ENCODE results near the gene FOXL1. TPM values are rescaled to one million over a fixed set of nuclear protein-coding genes. Genes with fewer than 3 reads are reported as not detected.
A peak's percentile ranks its signal among the peaks of the same experiment; 100 is the strongest.

The FOXL1 gene
- total and polyA plus RNA-seq, 10 donors: 0.03 to 0.29 (median 0.07) TPM; not detected in 7

GRCh38 chr16:86559802-86560305, 18.5 kb upstream of the FOXL1 start:
- H3K4me3 ChIP-seq: no peak overlapping the region
- DNase-seq: no peak
- peaks cover 3 to 70% (median 16%) of the 10 kb centered on the region in 7 donors for H3K27me3 ChIP-seq (replicated peaks in 1 of 7)
- peaks cover 0 to 25% (median 19%) of the 10 kb centered on the region in 6 donors for H3K4me1 ChIP-seq
- no peak for TF ChIP-seq POLR2A (IDR thresholded peaks at IDR 0.05)
- no peak for TF ChIP-seq CTCF (IDR thresholded peaks at IDR 0.05 in 8 of 11, conservative IDR thresholded peaks at IDR 0.05 in 3 of 11)
- TF ChIP-seq POLR2AphosphoS5 (IDR thresholded peaks at IDR 0.05): no peak
- intact Hi-C loops (cut with DNase I; ENCODE audit: low total_unique reads): loop anchor here (5.0 to 10.0 kb wide), 2 partner anchors 717 to 1075 kb away; no protein-coding TSS in a partner anchor
- H3K9me3 ChIP-seq: no peaks in the 10 kb centered on the region
- no peaks in the 10 kb centered on the region for H3K36me3 ChIP-seq
- 82 to 96% (median 85%) methylated on average over 8 to 9 of the region's 9 CpGs for WGBS, 5 donors
- H3K27ac ChIP-seq: no peak overlapping the region

GRCh38 chr16:86562356-86562755, 16.0 kb upstream of the FOXL1 start:
- DNase-seq: no peak
- peaks cover 10 to 95% (median 41%) of the 10 kb centered on the region in 7 donors for H3K27me3 ChIP-seq (replicated peaks in 1 of 7)
- 79 to 92% (median 86%) methylated on average over 6 of the region's 6 CpGs for WGBS, 5 donors

GRCh38 chr16:86563469-86564345, 14.6 kb upstream of the FOXL1 start:
- intact Hi-C loops (cut with DNase I; ENCODE audit: low total_unique reads): loop anchor here (2.0 to 10.0 kb wide), 3 partner anchors 499 to 1071 kb away; no protein-coding TSS in a partner anchor
- H3K36me3 ChIP-seq: no peaks in the 10 kb centered on the region
- H3K27ac ChIP-seq: no peak overlapping the region
- TF ChIP-seq CTCF (IDR thresholded peaks at IDR 0.05 in 8 of 11, conservative IDR thresholded peaks at IDR 0.05 in 3 of 11): peak; percentile 98 to 100 (median 99)
- TF ChIP-seq POLR2A (IDR thresholded peaks at IDR 0.05): no peak
- TF ChIP-seq POLR2AphosphoS5 (IDR thresholded peaks at IDR 0.05): peak in 2 of 3 donors; percentile 38 to 39
- DNase-seq: peak; percentile 93
- peaks cover 13 to 99% (median 54%) of the 10 kb centered on the region in 7 donors for H3K27me3 ChIP-seq (replicated peaks in 1 of 7)
- no peaks in the 10 kb centered on the region for H3K9me3 ChIP-seq
- WGBS, 5 donors: 1% methylated on average over 41 of the region's 41 CpGs
- H3K4me3 ChIP-seq: peak overlapping the region in 4 of 8 donors; percentile 1 to 56 (median 6)
- peaks cover 4 to 45% (median 37%) of the 10 kb centered on the region in 6 donors for H3K4me1 ChIP-seq

More at GRCh38 chr16:86562356-86562755, 16.0 kb upstream of the FOXL1 start:
- no peaks in the 10 kb centered on the region for H3K9me3 ChIP-seq
- no peak overlapping the region for H3K27ac ChIP-seq
- no peaks in the 10 kb centered on the region for H3K36me3 ChIP-seq
- intact Hi-C loops (cut with DNase I; ENCODE audit: low total_unique reads): loop anchor here (2.0 to 10.0 kb wide), 3 partner anchors 500 to 1072 kb away; no protein-coding TSS in a partner anchor
- TF ChIP-seq POLR2AphosphoS5 (IDR thresholded peaks at IDR 0.05): no peak
- TF ChIP-seq POLR2A (IDR thresholded peaks at IDR 0.05): no peak
- TF ChIP-seq CTCF (IDR thresholded peaks at IDR 0.05 in 8 of 11, conservative IDR thresholded peaks at IDR 0.05 in 3 of 11): no peak
- H3K4me3 ChIP-seq: no peak overlapping the region
- peaks cover 3 to 36% (median 31%) of the 10 kb centered on the region in 6 donors for H3K4me1 ChIP-seq
